OCI-LY7 (cell line): Measurements from ENCODE around the gene CEP164. TPM values are rescaled to one million over a fixed set of nuclear protein-coding genes. Genes with fewer than 3 reads are reported as not detected.

Source experiments
- BruUV-seq: library from RNA; stranded (reverse); fragments of 400-500 nt; replicated peaks from 2 replicates; lab custom pipeline; 2021; lab: Mats Ljungman, UMichigan
- CTCF ChIA-PET: fragments of 300-600 bp; sonication (Branson Sonifier 250); formaldehyde crosslinking; loops from one replicate; lab custom pipeline; 2022; ENCODE audit warnings: antibody characterized with exemption; ENCODE audit not compliant: unreplicated experiment; lab: Charles Lee
- POLR2A ChIA-PET: fragments of 300-600 bp; sonication (Branson Sonifier 250); formaldehyde crosslinking; loops from one replicate; lab custom pipeline; 2022; ENCODE audit warnings: antibody characterized with exemption; lab: Charles Lee
- DNase-seq: peaks from one replicate; pipeline ENCODE4 v3.0.0-alpha.2; 2015; ENCODE audit warnings: low spot score
- H2AFZ ChIP-seq: fragments of 200-600 bp; sonication (generic), shearing (Covaris generic); 2 replicates; pipeline ENCODE4 v1.6.1; 2014; ENCODE audit warnings: mild to moderate bottlenecking, antibody characterized with exemption, low read length, moderate library complexity
- H3K27ac ChIP-seq: fragments of 200-600 bp; sonication (generic); 2 replicates; pipeline ENCODE4 v1.5.1; 2014; ENCODE audit warnings: mixed run types, low read depth, mild to moderate bottlenecking, moderate library complexity, low read length, inconsistent platforms; ENCODE audit not compliant: poor library complexity, severe bottlenecking
- H3K36me3 ChIP-seq: fragments of 200-600 bp; sonication (generic); 2 replicates; pipeline ENCODE4 v1.6.1; 2014; ENCODE audit warnings: mild to moderate bottlenecking, antibody characterized with exemption, low read length, moderate library complexity, mixed read lengths; ENCODE audit not compliant: insufficient read depth
- H3K4me1 ChIP-seq: fragments of 200-600 bp; sonication (generic); 2 replicates; pipeline ENCODE4 v1.5.1; 2014; ENCODE audit warnings: mild to moderate bottlenecking, low read length; ENCODE audit not compliant: insufficient read depth, poor library complexity, severe bottlenecking
- H3K4me2 ChIP-seq: fragments of 200-600 bp; sonication (generic); 2 replicates; pipeline ENCODE4 v1.6.1; 2014; ENCODE audit warnings: mild to moderate bottlenecking, low read length
- H3K4me3 ChIP-seq: fragments of 200-600 bp; sonication (generic); 2 replicates; pipeline ENCODE4 v1.5.1; 2014; ENCODE audit warnings: mild to moderate bottlenecking, low read depth, low read length; ENCODE audit not compliant: poor library complexity, severe bottlenecking
- H3K79me2 ChIP-seq: fragments of 200-600 bp; sonication (generic); 2 replicates; pipeline ENCODE4 v1.6.1; 2016; ENCODE audit warnings: low read depth, mild to moderate bottlenecking, low read length, moderate library complexity, mixed read lengths; ENCODE audit not compliant: insufficient read depth
- H3K9me2 ChIP-seq: fragments of 200-600 bp; sonication (generic); 2 replicates; pipeline ENCODE4 v1.6.1; 2016; ENCODE audit warnings: mild to moderate bottlenecking, low read length, mixed read lengths; ENCODE audit not compliant: insufficient read depth
- H3K9me3 ChIP-seq: fragments of 200-600 bp; sonication (generic); 2 replicates; pipeline ENCODE4 v1.6.1; 2014; ENCODE audit warnings: mild to moderate bottlenecking, mixed run types, low read length, mixed read lengths
- H4K20me1 ChIP-seq: fragments of 200-600 bp; sonication (generic); 2 replicates; pipeline ENCODE4 v1.6.1; 2014; ENCODE audit warnings: mild to moderate bottlenecking, antibody characterized with exemption, low read length, moderate library complexity, mixed read lengths; ENCODE audit not compliant: insufficient read depth
- CTCF ChIP-seq: fragments of 200-600 bp; sonication (generic); conservative IDR thresholded peaks from 2 replicates; pipeline ENCODE4 v1.5.1; 2014; ENCODE audit warnings: mild to moderate bottlenecking, antibody characterized with exemption, low read length, moderate library complexity, mixed read lengths
- EZH2phosphoT487 ChIP-seq: fragments of 200-600 bp; sonication (generic); IDR thresholded peaks from 2 replicates; pipeline ENCODE4 v1.6.1; 2018; ENCODE audit warnings: low read depth, borderline replicate concordance, mild to moderate bottlenecking, mixed run types, antibody characterized with exemption, low read length, moderate library complexity, mixed read lengths
- intact Hi-C: fragments of 100-400 bp; cut with micrococcal nuclease; formaldehyde crosslinking; loops from one replicate; pipeline ENCODE4 v1.10.0; 2022; ENCODE audit not compliant: unreplicated experiment
- total RNA-seq, 2 experiments: library from RNA; depleted of rRNA in 1 of 2; stranded (reverse); fragments of >200 nt in 1 of 2; shearing (Covaris generic) in 1 of 2; gene quantifications; 2 replicates each; pipeline ENCODE4 v1.2.3, GENCODE V29; 2014 to 2022

The CEP164 gene
- total RNA-seq, 2 experiments from 2014 or later: 25.3 to 48.7 TPM

DNA sequence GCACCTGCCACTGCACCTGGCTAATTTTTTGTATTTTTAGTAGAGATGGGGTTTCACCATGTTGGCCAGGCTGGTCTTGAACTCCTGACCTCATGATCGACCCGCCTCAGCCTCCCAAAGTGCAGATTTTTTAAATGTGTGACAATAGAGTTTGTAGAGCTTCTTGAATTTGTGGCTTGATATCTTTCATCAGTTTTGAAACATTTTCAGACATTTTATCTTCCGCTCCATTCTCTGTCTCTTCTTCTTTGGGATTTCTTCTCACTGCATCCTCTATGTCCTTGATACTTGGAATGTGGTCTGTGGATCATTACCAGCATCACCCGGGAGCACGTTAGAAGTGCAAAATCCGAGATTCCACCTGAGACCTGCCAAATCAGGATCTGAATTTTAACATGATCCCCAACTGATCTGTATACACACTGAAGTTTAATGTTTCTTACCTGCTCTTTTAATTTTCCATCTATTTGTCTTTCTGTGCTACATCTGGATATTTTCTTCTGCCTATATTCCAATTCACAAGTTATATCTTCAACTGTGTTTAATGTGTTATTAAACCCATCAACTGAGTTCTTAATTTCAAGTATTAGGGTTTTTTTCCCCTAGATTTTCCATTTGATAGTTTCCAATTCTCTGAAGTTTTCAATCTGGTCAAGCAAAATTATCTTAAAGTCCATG, 126.4 kb downstream of the CEP164 start:
- POLR2A ChIA-PET: no interaction called here
- H3K36me3 ChIP-seq: no peaks in the 10 kb centered on the region
- intact Hi-C loops: no loop called here
- DNase-seq: no peak
- H3K79me2 ChIP-seq: no peaks in the 10 kb centered on the region
- no peak overlapping the region for H3K27ac ChIP-seq
- no peaks in the 10 kb centered on the region for H3K4me1 ChIP-seq
- TF ChIP-seq EZH2phosphoT487 (no peak), CTCF (no peak)
- BruUV-seq: no TSS peak
- no peak overlapping the region for H2AFZ ChIP-seq
- H3K4me3 ChIP-seq: no peak overlapping the region
- no peaks in the 10 kb centered on the region for H4K20me1 ChIP-seq
- 0 out of 2 replicates have a peak, but pooled peaks cover 7% of the 10 kb centered on the region for H3K9me3 ChIP-seq
- no peaks in the 10 kb centered on the region for H3K9me2 ChIP-seq
- H3K4me2 ChIP-seq: no peak overlapping the region
- CTCF ChIA-PET: no interaction called here

- intact Hi-C loops: no loop called here
These were observed 126.9 kb downstream of the CEP164 start for GRCh38 chr11:117454564-117454917.

More at GRCh38 chr11:117454564-117454917, 126.9 kb downstream of the CEP164 start:
- Histone ChIP-seq H2AFZ (no peak overlapping the region), H3K4me3 (no peak overlapping the region), H3K9me3 (0 out of 2 replicates have a peak, but pooled peaks cover 7% of the 10 kb centered on the region), H3K36me3 (no peaks in the 10 kb centered on the region), H3K27ac (no peak overlapping the region), H3K4me2 (no peak overlapping the region), H3K79me2 (no peaks in the 10 kb centered on the region), H4K20me1 (no peaks in the 10 kb centered on the region), H3K9me2 (no peaks in the 10 kb centered on the region), H3K4me1 (no peaks in the 10 kb centered on the region)
- ChIA-PET POLR2A (no interaction called here), CTCF (no interaction called here)
- DNase-seq: no peak
- no TSS peak for BruUV-seq
- TF ChIP-seq EZH2phosphoT487 (no peak), CTCF (no peak)
